HEK293 (cell line): ENCODE results near the gene RO60.
A peak's percentile ranks its signal among the peaks of the same experiment; 100 is the strongest.

Experiments used
- GFI1B ChIP-seq: fragments of 450-650 bp; formaldehyde crosslinking; IDR thresholded peaks from 2 replicates; pipeline ENCODE4 v1.5.1; 2016; ENCODE audit warnings: missing biosample characterization, missing genetic modification characterization
- GLIS1 ChIP-seq: fragments of 450-650 bp; formaldehyde crosslinking; IDR thresholded peaks from 2 replicates; pipeline ENCODE4 v1.5.1; 2016; ENCODE audit warnings: missing biosample characterization, missing genetic modification characterization
- GLIS2 ChIP-seq: fragments of 450-650 bp; formaldehyde crosslinking; IDR thresholded peaks from 2 replicates; pipeline ENCODE4 v1.5.1; 2016; ENCODE audit warnings: missing biosample characterization, missing genetic modification characterization
- MEIS1 ChIP-seq: sonication (generic); formaldehyde crosslinking; IDR thresholded peaks from 2 replicates; pipeline ENCODE4 v1.8.1; 2022; ENCODE audit warnings: missing genetic modification reagents, mild to moderate bottlenecking, borderline replicate concordance
- TRIM28 ChIP-seq: IDR thresholded peaks from 2 replicates; pipeline ENCODE4 v1.6.1; 2011; ENCODE audit warnings: low read length, control low read depth, borderline replicate concordance
- YY2 ChIP-seq: fragments of 450-650 bp; formaldehyde crosslinking; IDR thresholded peaks from 2 replicates; pipeline ENCODE4 v1.5.1; 2016; ENCODE audit warnings: missing biosample characterization, missing genetic modification characterization
- ZBTB21 ChIP-seq: fragments of 450-650 bp; formaldehyde crosslinking; IDR thresholded peaks from 2 replicates; pipeline ENCODE4 v1.5.1; 2017; ENCODE audit warnings: missing biosample characterization, missing genetic modification characterization
- ZFP69B ChIP-seq: fragments of 450-650 bp; formaldehyde crosslinking; IDR thresholded peaks from 2 replicates; pipeline ENCODE4 v1.5.1; 2016; ENCODE audit warnings: missing biosample characterization, missing genetic modification characterization
- ZIC2 ChIP-seq: fragments of 450-650 bp; formaldehyde crosslinking; IDR thresholded peaks from 2 replicates; pipeline ENCODE4 v1.5.1; 2016; ENCODE audit warnings: missing biosample characterization, missing genetic modification characterization
- ZNF121 ChIP-seq: fragments of 450-650 bp; formaldehyde crosslinking; IDR thresholded peaks from 2 replicates; pipeline ENCODE4 v1.5.1; 2016; ENCODE audit warnings: missing biosample characterization, missing genetic modification characterization
- ZNF132 ChIP-seq: fragments of 450-650 bp; formaldehyde crosslinking; IDR thresholded peaks from 2 replicates; pipeline ENCODE4 v1.5.1; 2017; ENCODE audit warnings: missing biosample characterization, missing genetic modification characterization, borderline replicate concordance
- ZNF324 ChIP-seq: fragments of 450-650 bp; formaldehyde crosslinking; IDR thresholded peaks from 2 replicates; pipeline ENCODE4 v1.5.1; 2016; ENCODE audit warnings: missing biosample characterization, missing genetic modification characterization
- ZNF366 ChIP-seq: fragments of 450-650 bp; formaldehyde crosslinking; conservative IDR thresholded peaks from 2 replicates; pipeline ENCODE4 v1.5.1; 2016; ENCODE audit warnings: missing biosample characterization, missing genetic modification characterization
- ZNF391 ChIP-seq: fragments of 450-650 bp; formaldehyde crosslinking; IDR thresholded peaks from 2 replicates; pipeline ENCODE4 v1.5.1; 2016; ENCODE audit warnings: low read depth, missing biosample characterization, missing genetic modification characterization, borderline replicate concordance
- ZNF416 ChIP-seq: fragments of 450-650 bp; formaldehyde crosslinking; IDR thresholded peaks from 2 replicates; pipeline ENCODE4 v1.5.1; 2016; ENCODE audit warnings: missing biosample characterization, missing genetic modification characterization
- ZNF423 ChIP-seq: fragments of 450-650 bp; formaldehyde crosslinking; IDR thresholded peaks from 2 replicates; pipeline ENCODE4 v1.5.1; 2016; ENCODE audit warnings: missing biosample characterization, missing genetic modification characterization
- ZNF585B ChIP-seq: fragments of 450-650 bp; formaldehyde crosslinking; IDR thresholded peaks from 2 replicates; pipeline ENCODE4 v1.5.1; 2016; ENCODE audit warnings: missing biosample characterization, missing genetic modification characterization
- ZNF664 ChIP-seq: fragments of 450-650 bp; formaldehyde crosslinking; IDR thresholded peaks from 2 replicates; pipeline ENCODE4 v1.5.1; 2016; ENCODE audit warnings: missing biosample characterization, missing genetic modification characterization
- ZNF837 ChIP-seq: fragments of 450-650 bp; formaldehyde crosslinking; IDR thresholded peaks from 2 replicates; pipeline ENCODE4 v1.5.1; 2016; ENCODE audit warnings: missing biosample characterization, missing genetic modification characterization
- TF ChIP-seq, protein P1 (sequence below): fragments of 450-650 bp; formaldehyde crosslinking; IDR thresholded peaks from 2 replicates; pipeline ENCODE4 v1.5.1; 2016; ENCODE audit warnings: missing biosample characterization, missing genetic modification characterization, borderline replicate concordance
- TF ChIP-seq, protein P2 (sequence below): fragments of 450-650 bp; formaldehyde crosslinking; IDR thresholded peaks from 2 replicates; pipeline ENCODE4 v1.5.1; 2017; ENCODE audit warnings: missing biosample characterization, missing genetic modification characterization
- TF ChIP-seq, protein P3 (sequence below): fragments of 450-650 bp; formaldehyde crosslinking; IDR thresholded peaks from 2 replicates; pipeline ENCODE4 v1.5.1; 2016; ENCODE audit warnings: missing biosample characterization, missing genetic modification characterization
- TF ChIP-seq, protein P4 (sequence below): fragments of 450-650 bp; formaldehyde crosslinking; IDR thresholded peaks from 2 replicates; pipeline ENCODE4 v1.5.1; 2017; ENCODE audit warnings: missing biosample characterization, missing genetic modification characterization
- TF ChIP-seq, protein P5 (sequence below): fragments of 450-650 bp; formaldehyde crosslinking; IDR thresholded peaks from 2 replicates; pipeline ENCODE4 v1.5.1; 2016; ENCODE audit warnings: missing biosample characterization, missing genetic modification characterization
- TF ChIP-seq, protein P6 (sequence below): fragments of 450-650 bp; formaldehyde crosslinking; IDR thresholded peaks from 2 replicates; pipeline ENCODE4 v1.5.1; 2016; ENCODE audit warnings: missing biosample characterization, missing genetic modification characterization

RO60 gene

DNA sequence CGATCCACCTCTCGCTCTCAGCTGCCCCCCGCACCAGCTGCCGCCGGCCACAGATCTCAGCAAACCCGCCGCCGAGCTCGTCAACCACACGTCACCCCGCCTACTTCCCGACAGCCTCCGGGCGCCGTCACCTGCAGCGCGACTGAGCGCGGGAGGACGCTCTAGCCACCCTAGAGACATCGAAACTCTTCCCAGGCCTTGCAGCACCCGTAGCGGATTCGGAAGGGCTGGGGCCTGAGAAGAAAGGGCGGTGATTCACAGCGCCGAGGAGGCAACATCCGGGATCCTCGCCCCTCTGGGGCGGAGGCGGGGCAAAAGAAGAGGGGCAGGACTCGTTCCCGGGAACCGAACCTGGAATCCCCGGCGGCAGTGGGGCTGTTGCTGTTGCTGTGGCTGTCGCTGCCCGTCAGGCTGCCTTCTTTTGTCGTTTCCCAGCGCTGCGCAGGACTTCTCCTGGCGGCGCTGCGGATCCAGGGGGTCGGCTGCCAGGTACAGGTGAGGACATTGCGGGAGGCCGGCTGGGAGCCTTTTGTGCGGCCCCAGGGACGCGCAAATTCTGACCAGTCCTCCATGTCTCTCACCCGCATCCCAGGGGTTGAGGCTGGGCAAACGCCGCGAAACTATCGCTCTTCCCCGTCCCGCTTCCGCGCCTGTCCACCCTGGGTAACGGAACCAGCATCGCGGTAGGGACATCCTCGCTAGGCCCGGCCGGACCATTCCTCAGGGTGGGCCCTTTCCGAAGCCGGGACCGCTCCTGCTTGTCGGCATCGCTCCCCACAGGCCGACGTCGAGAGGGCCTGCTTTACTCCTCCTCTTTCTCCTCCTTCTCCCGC is at the start of gene RO60, which contains the start of gene UCHL5 (continued):
- TF ChIP-seq, protein P1, sequence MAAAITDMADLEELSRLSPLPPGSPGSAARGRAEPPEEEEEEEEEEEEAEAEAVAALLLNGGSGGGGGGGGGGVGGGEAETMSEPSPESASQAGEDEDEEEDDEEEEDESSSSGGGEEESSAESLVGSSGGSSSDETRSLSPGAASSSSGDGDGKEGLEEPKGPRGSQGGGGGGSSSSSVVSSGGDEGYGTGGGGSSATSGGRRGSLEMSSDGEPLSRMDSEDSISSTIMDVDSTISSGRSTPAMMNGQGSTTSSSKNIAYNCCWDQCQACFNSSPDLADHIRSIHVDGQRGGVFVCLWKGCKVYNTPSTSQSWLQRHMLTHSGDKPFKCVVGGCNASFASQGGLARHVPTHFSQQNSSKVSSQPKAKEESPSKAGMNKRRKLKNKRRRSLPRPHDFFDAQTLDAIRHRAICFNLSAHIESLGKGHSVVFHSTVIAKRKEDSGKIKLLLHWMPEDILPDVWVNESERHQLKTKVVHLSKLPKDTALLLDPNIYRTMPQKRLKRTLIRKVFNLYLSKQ (tag by site-specific recombination): no peak
- TF ChIP-seq ZNF423 (tag by site-specific recombination) (peak; percentile 94; the same call in 1 of the 2 replicates), TRIM28 (peak; percentile 49; the same call in 1 of the 2 replicates), GLIS1 (tag by site-specific recombination) (peak; percentile 89), ZNF416 (tag by site-specific recombination) (no peak), ZNF664 (tag by site-specific recombination) (peak; percentile 22; the same call in 1 of the 2 replicates), ZNF132 (tag by site-specific recombination) (no peak), MEIS1 (no peak), ZNF585B (tag by site-specific recombination) (no peak), GFI1B (peak; percentile 46; the same call in 1 of the 2 replicates), ZFP69B (tag by site-specific recombination) (peak; percentile 90; the same call in 1 of the 2 replicates), YY2 (tag by site-specific recombination) (peak; percentile 21; the same call in 1 of the 2 replicates), ZNF121 (0 out of 2 replicates have a peak, but pooled peaks have one; percentile 46), ZNF391 (tag by site-specific recombination) (peak; percentile 68; the same call in 1 of the 2 replicates), ZNF366 (tag by site-specific recombination) (peak; percentile 35), ZBTB21 (tag by site-specific recombination) (peak; percentile 68), ZIC2 (tag by site-specific recombination) (peak; percentile 91), GLIS2 (tag by site-specific recombination) (peak; percentile 86), ZNF324 (tag by site-specific recombination) (peak; percentile 93), ZNF837 (tag by site-specific recombination) (no peak)
- TF ChIP-seq, protein P2, sequence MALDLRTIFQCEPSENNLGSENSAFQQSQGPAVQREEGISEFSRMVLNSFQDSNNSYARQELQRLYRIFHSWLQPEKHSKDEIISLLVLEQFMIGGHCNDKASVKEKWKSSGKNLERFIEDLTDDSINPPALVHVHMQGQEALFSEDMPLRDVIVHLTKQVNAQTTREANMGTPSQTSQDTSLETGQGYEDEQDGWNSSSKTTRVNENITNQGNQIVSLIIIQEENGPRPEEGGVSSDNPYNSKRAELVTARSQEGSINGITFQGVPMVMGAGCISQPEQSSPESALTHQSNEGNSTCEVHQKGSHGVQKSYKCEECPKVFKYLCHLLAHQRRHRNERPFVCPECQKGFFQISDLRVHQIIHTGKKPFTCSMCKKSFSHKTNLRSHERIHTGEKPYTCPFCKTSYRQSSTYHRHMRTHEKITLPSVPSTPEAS (tag by site-specific recombination): 0 out of 2 replicates have a peak, but pooled peaks have one; percentile 5
- TF ChIP-seq, protein P3, sequence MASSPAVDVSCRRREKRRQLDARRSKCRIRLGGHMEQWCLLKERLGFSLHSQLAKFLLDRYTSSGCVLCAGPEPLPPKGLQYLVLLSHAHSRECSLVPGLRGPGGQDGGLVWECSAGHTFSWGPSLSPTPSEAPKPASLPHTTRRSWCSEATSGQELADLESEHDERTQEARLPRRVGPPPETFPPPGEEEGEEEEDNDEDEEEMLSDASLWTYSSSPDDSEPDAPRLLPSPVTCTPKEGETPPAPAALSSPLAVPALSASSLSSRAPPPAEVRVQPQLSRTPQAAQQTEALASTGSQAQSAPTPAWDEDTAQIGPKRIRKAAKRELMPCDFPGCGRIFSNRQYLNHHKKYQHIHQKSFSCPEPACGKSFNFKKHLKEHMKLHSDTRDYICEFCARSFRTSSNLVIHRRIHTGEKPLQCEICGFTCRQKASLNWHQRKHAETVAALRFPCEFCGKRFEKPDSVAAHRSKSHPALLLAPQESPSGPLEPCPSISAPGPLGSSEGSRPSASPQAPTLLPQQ (tag by site-specific recombination): peak; percentile 85
- TF ChIP-seq, protein P4, sequence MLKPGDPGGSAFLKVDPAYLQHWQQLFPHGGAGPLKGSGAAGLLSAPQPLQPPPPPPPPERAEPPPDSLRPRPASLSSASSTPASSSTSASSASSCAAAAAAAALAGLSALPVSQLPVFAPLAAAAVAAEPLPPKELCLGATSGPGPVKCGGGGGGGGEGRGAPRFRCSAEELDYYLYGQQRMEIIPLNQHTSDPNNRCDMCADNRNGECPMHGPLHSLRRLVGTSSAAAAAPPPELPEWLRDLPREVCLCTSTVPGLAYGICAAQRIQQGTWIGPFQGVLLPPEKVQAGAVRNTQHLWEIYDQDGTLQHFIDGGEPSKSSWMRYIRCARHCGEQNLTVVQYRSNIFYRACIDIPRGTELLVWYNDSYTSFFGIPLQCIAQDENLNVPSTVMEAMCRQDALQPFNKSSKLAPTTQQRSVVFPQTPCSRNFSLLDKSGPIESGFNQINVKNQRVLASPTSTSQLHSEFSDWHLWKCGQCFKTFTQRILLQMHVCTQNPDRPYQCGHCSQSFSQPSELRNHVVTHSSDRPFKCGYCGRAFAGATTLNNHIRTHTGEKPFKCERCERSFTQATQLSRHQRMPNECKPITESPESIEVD: 0 out of 2 replicates have a peak, but pooled peaks have one; percentile 12
- TF ChIP-seq, protein P5, sequence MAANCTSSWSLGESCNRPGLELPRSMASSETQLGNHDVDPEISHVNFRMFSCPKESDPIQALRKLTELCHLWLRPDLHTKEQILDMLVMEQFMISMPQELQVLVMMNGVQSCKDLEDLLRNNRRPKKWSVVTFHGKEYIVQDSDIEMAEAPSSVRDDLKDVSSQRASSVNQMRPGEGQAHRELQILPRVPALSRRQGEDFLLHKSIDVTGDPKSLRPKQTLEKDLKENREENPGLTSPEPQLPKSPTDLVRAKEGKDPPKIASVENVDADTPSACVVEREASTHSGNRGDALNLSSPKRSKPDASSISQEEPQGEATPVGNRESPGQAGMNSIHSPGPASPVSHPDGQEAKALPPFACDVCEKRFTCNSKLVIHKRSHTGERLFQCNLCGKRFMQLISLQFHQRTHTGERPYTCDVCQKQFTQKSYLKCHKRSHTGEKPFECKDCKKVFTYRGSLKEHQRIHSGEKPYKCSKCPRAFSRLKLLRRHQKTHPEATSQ (tag by site-specific recombination): peak; percentile 73; the same call in 1 of the 2 replicates
- TF ChIP-seq, protein P6, sequence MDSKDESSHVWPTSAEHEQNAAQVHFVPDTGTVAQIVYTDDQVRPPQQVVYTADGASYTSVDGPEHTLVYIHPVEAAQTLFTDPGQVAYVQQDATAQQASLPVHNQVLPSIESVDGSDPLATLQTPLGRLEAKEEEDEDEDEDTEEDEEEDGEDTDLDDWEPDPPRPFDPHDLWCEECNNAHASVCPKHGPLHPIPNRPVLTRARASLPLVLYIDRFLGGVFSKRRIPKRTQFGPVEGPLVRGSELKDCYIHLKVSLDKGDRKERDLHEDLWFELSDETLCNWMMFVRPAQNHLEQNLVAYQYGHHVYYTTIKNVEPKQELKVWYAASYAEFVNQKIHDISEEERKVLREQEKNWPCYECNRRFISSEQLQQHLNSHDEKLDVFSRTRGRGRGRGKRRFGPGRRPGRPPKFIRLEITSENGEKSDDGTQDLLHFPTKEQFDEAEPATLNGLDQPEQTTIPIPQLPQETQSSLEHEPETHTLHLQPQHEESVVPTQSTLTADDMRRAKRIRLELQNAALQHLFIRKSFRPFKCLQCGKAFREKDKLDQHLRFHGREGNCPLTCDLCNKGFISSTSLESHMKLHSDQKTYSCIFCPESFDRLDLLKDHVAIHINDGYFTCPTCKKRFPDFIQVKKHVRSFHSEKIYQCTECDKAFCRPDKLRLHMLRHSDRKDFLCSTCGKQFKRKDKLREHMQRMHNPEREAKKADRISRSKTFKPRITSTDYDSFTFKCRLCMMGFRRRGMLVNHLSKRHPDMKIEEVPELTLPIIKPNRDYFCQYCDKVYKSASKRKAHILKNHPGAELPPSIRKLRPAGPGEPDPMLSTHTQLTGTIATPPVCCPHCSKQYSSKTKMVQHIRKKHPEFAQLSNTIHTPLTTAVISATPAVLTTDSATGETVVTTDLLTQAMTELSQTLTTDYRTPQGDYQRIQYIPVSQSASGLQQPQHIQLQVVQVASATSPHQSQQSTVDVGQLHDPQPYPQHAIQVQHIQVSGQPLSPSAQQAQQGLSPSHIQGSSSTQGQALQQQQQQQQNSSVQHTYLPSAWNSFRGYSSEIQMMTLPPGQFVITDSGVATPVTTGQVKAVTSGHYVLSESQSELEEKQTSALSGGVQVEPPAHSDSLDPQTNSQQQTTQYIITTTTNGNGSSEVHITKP: peak; percentile 91
